ENCODE measurements around the gene EGFL7.

Gene EGFL7

DNA sequence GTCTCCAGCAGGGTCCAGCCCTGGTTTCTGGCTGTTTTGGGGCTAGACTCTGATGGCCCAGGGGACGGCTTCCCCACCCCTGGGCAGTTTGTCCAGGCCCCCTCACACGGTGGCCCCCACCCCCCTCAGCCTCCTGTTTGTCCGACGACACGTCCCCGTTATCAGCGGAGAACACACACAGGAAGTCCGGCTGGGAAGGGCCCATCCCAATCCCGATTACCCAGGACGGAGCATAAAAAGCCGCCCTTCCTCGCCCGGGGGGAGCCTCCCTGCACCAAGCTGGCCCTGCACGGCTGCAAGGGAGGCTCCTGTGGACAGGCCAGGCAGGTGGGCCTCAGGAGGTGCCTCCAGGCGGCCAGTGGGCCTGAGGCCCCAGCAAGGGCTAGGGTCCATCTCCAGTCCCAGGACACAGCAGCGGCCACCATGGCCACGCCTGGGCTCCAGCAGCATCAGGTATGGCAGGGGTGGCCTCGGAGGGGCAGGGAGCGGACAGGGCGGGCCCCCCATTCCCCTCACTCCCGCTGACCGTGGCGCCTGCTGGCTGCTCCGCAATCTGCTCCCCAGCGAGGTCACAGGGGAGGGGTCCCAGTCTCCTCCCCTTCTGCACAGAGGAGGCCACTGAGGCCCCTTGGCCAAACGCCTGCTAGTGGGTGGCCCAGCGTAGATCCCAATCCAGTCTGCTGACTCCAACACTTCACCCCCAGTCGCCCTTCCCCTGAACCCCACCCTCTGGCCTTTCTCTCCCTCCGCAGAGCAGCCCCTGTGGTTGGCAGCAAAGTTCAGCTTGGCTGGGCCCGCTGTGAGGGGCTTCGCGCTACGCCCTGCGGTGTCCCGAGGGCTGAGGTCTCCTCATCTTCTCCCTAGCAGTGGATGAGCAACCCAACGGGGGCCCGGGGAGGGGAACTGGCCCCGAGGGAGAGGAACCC is at the start of gene EGFL7:
TSS of gene EGFL7 (plus strand) at position 261 of the 926 bp plus-strand sequence. CDS start 5,367 bp downstream, outside the sequence.
- in situ Hi-C loops (cut with MboI; ENCODE audit: low sequenced_read_pairs) = no loop called here

DNA sequence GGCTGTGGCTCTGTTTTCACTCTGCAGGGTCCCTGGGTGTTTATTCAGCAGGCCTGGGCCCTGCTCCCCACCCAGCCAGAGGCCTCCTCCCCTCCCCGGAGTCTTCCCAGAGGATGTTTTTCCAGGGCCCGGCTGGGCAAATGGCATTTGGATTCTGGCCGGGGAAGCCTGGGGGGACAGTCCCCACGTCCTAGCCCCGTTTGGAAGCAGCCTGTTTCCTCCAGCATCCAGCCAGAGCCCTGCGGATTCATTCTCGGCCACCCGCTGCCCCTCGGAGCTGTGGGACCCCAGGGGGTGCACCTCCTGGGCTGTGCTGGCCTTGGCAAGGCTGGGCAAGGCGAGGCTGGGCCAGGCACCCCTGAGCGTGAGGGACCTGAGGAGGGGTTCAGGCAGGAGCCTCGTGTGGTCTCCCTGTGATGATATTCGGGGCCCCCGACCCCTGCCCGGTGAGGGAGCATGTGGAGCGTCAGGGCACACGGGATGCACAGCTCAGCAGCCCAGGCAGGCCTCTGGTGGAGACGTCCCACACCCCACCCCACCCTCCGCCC is 48.8 kb upstream of the EGFL7 start:
- in situ Hi-C loops (cut with MboI; ENCODE audit: low sequenced_read_pairs) = no loop called here

DNA sequence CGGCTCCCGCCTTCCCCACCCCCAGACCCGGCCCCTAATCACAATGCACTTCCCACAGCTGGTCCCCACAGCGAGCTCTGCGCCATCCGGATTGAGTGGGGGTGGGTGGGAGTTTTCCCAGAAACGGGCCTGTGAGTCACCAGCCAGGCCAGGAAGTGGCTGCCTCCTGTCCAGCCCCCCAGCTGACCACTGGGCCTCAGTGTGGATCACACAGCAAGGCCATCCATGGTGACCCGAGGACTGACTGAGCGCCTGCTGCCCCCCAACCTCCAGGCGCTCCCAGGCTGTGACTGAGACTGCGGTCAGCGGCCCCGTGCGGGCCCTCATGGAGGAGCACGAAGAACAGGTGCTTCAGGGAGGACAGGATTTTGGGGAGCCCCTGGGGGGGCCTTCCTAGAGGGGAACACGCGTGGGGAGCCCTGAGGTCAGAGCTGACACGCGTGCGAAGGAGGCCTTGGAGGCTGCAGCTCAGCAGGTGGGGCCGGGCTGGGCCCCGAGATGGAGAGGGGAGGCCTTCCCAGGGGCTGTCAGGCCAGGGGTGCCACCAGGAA is 48.3 kb upstream of the EGFL7 start:
- in situ Hi-C loops (cut with MboI; ENCODE audit: low sequenced_read_pairs) = no loop called here

DNA sequence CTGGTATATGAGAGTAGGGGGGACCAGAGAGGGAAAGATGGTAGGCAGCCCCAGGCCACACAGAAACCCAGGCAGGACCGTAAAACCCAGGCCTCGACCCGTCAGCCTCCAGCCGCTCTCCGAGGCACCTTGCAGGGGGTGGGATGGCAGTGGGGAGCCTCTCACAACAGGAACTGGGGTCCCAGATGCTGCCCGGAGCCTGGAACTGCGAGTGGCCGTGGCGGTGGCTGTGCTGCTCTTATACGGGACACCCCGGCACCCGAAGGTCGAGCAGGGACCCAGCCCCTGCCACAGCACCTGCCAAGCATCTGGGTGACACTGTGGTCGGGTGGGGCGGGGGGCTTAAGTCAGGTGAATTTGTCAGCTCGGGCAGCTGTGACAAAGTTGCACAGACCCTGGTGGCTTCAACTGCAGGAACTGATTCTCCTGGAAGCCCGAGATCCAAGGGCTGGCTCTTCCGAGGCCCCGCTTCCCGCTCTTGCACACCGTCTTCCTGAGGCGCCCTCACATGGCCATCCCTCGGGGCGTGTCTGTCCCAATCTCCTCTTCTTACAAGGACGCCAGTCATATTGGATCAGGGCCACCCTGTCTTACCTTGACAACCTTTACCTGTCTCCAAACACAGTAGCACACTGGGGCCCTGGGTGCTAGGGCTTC is 47.6 kb upstream of the EGFL7 start:
- in situ Hi-C loops (cut with MboI; ENCODE audit: low sequenced_read_pairs) = no loop called here

DNA sequence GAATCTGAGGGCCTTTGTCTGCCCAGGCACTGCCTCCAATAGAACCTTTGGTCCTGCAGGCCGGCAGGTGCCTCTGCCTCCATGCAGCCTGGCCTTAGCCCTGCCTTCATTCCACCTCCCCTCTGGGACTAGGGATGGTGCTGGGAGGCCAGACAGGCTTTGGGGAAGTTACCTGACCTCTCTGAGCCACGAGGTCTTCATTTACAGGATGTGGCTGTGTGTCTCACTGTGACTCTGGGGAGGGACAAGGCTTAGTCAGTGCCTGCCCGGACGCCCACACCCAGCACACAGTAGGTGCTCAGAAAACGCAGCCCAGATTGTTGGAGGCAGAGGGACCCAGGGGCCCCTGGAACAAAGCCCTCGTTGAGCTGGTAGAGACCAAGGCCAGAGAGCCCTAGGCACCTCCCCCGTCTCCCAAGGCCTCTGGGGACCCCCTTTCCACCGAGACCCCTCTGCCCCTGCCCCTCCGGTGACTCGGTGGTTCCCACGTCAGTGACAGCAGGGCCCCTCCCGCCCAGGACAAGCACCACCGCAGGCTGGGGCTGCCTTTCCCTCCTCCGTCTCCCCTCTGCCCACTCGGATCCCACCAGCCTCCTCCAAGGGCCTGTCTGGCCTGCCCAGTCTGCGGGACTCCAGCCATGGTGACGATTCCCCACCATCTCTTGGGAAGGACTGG is 46.9 kb upstream of the EGFL7 start:
- in situ Hi-C loops (cut with MboI; ENCODE audit: low sequenced_read_pairs) = no loop called here

DNA sequence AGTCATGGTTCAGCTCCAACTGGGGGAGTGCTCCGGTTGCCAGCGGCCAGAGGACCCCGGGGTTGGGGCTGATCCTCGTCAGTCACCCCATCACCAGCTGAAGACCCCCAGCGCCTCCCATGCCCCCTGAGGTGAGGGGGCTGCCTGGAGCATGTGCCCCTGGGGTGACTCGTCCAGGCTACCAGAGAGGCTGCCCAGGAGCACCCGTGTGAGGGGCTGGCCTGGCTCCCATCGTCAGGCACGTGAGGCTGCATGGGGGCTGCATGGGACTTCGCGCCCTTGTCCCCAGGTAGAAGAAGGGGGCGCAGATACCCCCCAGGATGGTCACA is 46.4 kb upstream of the EGFL7 start:
- in situ Hi-C loops (cut with MboI; ENCODE audit: low sequenced_read_pairs) = no loop called here

DNA sequence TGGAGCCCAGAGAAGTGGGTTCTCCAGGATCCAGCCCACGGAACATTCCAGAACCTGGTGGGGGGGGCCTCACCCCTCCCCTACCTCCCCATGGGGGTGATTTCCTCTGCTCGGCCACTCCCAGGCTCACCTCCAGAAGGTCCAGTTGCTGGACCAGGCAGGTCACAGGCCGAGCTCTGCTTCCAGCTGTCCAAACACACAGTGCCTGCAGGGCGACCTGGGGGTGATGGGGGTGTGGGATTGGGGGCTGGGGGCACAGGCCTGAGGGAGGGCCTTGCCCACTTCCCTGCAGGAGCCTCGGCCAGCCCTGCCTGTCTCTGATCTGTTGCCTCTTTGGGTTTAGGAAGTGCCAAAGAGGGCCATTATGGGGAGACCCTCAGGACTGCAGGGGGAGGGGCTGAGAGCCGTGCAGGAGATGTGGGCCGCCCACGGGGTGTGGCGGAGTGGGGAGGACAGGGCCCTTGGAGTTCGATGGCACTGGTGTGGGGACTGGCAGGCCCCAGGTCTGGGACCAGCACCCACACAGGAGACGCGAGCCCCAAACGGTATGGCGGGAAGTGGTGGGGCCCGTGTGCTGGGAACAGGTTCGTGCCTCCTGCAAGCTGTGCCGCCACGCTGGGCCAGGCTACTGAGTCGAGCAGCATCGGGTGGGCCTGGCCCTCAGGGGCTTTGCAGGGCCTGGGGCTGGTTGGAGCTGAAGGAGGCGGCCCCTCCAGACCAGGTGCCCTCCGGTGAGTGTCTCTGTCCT is 45.6 kb upstream of the EGFL7 start:
- in situ Hi-C loops (cut with MboI; ENCODE audit: low sequenced_read_pairs) = no loop called here

DNA sequence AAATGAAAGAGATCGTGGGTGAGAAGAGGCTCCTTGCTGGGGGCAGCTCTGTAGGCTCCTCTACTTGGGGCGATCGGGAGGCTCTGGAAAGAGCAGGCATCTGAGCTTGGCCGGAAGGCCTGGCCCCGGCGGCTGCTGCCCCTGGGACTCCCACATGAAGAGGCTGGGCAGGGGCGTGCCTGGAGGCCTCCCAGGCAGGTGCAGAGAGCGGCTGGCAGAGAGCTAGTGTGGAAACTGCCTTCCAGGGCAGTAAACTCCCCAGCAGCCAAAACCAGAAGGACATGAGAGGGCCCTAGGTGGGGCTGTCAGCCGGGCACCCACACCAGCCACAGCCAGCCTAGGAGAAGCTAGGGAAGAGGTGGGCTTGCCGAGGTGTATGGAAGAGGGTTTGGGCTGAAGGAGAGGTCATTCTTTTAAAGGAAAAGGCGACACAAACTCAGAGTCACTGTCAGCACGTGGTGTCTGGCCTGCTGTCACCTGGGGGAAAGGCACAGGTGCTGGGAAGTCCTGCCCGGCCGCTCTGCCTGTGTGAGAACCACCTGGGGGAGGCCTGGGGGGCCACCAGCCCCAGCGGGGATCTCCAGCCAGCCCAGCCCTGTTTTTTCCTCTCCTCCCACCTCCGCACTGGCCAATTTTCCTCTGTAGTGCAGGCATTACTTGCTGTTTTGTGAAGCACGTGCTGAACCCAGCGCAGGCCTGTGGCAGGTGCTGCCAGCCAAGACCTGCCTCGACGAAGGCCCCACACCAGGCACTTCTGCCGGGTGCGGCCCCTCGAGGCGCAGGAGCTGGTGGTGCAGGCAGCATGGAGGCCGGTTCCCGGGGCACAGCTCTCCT is 44.8 kb upstream of the EGFL7 start:
- in situ Hi-C loops (cut with MboI; ENCODE audit: low sequenced_read_pairs) = no loop called here

DNA sequence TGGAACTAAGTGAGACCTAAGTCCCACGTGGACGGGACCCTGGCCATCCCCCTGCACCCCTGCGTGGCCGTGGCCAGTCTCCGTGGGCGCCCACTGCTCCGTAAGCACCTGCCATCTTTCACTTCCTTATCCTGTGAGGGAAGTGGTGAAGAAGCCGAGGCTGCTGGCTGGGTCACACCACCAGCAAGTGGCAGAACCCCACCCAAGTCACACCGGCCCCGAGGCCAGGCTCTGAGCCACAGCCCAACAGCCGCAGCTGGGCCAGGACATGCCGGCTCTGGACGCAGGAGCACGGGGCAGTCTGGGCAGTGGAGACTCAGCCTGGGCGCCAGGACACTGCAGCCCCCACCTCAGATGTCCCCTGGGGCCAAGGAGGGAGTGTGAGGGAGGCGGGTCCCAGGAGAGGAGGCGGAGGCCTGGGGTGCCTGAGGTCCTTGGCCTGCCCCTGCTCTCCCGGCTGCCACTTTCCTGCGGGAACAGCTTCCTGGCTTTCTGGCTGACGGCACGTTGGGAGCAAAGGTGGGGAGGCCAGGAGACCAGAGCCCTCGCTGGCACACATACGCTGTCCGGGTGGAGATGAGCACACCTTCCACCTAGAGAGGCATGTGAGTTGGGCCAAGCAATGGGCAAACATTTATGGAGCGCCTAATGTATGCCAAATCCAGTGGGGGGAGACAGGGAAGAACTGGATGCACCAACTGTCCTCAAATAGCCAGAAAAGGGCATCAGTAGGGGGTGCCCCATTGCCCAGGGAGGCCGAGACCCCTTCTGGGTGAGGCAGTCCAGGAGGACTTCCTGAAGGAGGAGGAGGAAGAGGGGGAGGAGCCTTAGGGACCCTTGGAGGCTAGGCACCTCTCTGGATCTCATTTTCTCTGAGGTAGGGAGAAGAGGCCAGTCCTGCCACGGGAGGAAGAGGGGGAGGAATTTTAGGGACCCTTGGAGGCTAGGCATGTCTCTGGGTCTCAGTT is 43.9 kb upstream of the EGFL7 start:
- in situ Hi-C loops (cut with MboI; ENCODE audit: low sequenced_read_pairs) = no loop called here

DNA sequence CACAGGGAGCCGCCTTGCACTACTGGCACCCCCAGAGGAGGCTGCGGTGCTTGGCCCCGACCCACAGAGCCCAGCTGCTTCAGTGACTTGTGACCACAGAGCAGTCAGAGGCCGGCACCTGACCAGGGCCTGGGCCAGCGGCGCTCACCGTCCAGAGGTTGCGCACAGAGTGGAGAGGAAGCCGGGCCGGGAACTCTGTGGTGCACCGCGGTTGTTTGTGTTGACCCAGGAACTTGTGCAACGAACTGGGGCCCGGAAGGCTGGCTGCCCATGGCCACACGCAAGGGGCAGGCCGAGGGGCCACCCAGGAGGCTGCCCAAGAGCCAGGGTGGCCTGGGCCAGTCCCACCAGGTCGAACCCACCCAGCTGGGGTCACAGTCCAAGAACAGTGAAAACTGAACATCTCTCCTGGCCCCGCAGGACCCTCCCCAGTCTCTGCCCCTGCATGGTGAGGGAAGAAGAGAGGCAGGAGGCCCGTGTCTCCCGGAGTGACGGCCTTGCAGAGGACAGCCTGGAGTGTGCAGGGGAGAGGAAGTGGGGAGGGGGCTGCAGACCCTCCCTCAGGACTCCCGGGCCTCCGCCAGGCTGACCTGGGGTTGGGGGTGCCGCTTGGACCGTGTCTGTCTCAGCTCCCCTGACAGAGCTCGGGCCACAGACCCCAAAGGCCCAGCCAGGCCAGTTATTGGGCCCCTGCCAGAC is 42.8 kb upstream of the EGFL7 start:
- in situ Hi-C loops (cut with MboI; ENCODE audit: low sequenced_read_pairs) = loop anchor here (10.0 kb wide), 1 partner anchor 125 kb away; no protein-coding TSS in a partner anchor

DNA sequence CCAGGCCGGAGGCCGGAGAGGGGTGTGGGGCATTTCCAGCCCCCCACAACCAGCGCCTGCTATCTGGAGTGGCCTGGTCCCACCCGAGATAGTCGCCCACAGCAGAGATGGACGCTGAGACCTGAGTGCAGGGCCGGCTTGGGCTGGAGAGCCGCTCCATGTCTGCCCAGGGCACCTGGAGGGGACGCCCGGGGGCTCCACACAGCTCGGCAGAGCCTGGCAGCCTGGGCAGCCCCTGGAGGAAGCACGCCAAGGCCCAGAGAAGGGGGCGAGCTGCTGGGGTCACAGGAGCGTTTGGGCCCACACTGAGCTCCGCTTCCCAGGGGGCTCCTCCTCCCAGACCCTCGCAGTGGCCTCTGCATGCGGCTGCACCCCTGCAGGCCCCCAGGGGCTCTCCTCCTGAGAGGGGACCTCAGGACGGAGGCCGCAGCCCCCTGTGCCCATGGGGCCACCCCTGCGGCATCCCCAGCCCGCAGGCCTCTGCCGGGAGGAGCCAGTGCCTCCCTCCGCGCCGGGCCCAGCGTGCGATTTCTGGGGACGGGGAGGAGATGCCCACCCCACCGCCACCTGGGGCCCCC is 42.2 kb upstream of the EGFL7 start:
- in situ Hi-C loops (cut with MboI; ENCODE audit: low sequenced_read_pairs) = loop anchor here (10.0 kb wide), 1 partner anchor 126 kb away; no protein-coding TSS in a partner anchor

DNA sequence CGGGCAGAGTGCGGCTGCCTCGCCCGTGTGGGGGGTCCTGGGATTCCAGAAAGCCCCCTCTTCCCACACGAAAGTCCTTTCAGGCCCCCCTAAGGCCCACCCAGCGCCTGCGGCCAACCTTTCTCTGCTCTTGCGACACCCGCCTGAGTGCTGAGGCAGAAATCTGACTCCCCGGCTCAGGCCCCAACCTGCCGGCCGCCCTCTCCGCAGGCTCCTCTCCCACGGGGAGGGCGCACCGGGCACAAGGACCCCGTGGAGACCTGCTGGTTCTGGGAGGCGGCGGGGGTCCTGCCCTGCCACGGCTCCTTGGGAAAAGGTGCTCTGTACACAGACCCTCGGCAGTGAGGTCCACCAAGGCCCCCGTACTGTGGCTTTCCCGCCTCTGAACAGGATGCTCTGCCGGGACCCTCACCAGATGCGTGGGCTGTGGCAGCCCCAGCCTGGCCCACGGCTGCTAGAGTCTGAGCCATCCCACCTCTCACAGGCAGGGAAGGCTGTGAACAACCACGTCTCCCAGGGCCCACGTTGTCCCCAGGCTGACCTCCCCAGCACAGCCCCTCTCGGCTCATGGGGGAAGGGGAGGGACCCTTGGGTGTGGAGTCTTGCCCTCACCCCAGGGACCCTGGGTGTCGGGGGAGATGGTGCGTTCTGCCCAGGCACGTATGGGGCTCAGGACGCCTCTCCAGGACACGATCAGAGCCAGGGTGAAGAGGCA is 41.5 kb upstream of the EGFL7 start:
- in situ Hi-C loops (cut with MboI; ENCODE audit: low sequenced_read_pairs) = loop anchor here (10.0 kb wide), 1 partner anchor 126 kb away; no protein-coding TSS in a partner anchor

DNA sequence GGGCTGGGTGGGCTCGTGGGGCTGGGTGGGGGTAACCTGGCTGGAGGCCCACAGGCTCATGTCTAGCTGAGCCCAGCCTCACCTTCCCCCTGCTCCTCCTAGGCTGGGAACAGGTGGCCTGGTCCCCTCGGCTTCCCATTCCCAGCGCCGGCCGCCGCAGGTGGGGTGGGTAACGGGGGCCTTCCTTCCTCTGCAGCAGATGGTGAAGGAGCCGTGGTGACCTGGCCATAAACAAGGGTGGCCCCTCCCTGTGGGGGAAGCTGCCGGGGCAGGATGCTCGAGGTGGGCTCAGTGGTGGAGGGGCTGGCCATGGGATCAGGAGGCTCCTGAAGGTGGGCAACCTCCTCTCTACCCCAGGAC is 41.0 kb upstream of the EGFL7 start:
- in situ Hi-C loops (cut with MboI; ENCODE audit: low sequenced_read_pairs) = loop anchor here (10.0 kb wide), 1 partner anchor 127 kb away; no protein-coding TSS in a partner anchor

DNA sequence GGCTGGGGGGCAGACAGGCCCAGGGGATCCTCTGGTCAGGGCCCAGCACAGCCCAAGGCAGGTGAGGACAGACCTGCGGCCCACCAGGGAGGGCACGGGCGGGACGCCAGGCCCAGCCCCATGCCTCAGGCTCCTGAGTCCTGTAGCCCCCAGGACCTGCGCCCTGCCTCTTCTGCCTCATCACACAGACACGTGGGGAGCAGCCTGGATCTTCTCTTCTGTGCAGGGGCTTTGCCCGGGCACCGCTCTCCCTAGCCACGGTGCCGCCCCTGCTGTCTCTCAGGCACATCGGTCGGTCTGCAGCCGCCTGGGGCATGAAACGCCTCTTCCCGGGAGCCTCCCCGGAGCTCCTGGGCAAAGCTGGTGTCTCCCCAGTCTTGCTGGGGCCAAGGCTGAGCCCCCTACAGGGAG is 40.2 kb upstream of the EGFL7 start:
- in situ Hi-C loops (cut with MboI; ENCODE audit: low sequenced_read_pairs) = loop anchor here (10.0 kb wide), 1 partner anchor 128 kb away; no protein-coding TSS in a partner anchor

DNA sequence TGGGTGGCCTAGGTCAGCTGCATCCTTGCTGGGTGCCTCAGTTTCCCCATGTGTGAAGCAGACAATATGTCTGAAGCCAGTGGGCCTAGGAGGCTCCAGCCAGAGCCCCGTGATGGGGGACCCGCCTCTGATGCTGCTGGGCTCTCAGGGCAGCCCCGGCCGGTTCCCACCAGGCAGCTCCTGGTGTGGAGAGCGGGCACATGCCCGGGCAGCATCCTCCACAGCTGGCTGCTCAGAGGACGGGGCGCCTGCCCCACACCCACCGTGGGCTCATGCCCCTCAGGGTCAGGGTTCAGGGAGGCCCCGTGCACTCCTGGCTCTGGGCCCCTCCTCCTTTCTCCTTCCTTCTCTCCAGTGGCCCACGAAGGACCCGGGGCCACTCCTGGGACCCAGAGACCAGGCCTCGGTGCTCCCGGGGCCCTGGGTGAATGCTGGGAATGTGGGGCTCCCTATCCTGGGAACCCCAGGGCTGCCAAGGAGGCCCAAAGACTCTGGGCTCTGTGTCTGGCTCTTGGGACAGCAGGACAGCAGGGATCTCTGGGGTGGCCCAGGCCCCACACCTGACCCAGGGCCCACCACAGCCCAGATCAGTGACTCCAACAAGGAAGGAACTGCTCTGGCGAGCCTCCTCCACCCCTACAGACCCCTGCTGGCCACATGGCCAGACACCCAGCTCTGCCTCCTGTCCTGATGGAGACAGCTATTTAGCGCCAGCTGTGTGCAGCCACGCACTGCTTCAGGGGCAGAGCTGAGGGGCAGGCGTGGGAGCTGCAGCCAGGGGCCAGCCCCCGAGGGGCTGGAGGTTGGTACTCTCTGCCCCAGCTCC is 39.5 kb upstream of the EGFL7 start:
- in situ Hi-C loops (cut with MboI; ENCODE audit: low sequenced_read_pairs) = loop anchor here (10.0 kb wide), 1 partner anchor 128 kb away; no protein-coding TSS in a partner anchor

DNA sequence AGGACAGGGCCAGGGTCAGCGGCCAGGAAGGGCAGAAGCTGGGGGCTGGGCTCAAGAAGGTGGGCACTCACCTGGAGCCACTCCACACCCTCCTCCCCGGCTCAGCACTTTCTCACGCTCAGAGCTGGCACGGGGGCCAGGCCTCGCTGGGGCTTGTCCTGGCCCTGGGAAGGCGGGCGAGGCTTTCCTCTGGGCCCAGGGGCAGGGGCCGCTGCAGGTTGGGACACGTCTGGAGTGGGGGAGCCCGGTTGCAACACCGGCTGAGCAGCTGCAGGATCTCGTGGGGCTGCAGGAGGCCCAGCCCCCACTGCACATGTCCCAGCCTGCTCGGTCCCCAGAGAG is 38.9 kb upstream of the EGFL7 start:
- in situ Hi-C loops (cut with MboI; ENCODE audit: low sequenced_read_pairs) = loop anchor here (10.0 kb wide), 1 partner anchor 129 kb away; no protein-coding TSS in a partner anchor

Measured in HL-60/S4 treated with phorbol 12-myristate 13-acetate at 8.2 ng/mL for 4 days and 3 days (cell line).